HEK293 (cell line): ENCODE data around the gene YARS1.

Source experiments
- CTCF ChIP-seq: fragments of 450-650 bp; formaldehyde crosslinking; IDR thresholded peaks from 2 replicates; pipeline ENCODE4 v1.5.1; 2016; ENCODE audit warnings: missing biosample characterization, missing genetic modification characterization
- ZFP41 ChIP-seq: fragments of 450-650 bp; formaldehyde crosslinking; IDR thresholded peaks from 2 replicates; pipeline ENCODE4 v1.5.1; 2016; ENCODE audit warnings: missing biosample characterization, missing genetic modification characterization, borderline replicate concordance
- ZNF433 ChIP-seq: fragments of 450-650 bp; formaldehyde crosslinking; IDR thresholded peaks from 2 replicates; pipeline ENCODE4 v1.5.1; 2016; ENCODE audit warnings: missing biosample characterization, missing genetic modification characterization, low read depth

- no peak for TF ChIP-seq ZFP41 (tag by site-specific recombination)
- TF ChIP-seq CTCF (tag by site-specific recombination), result no peak
- TF ChIP-seq ZNF433, result no peak
These were observed 943 bp upstream of the YARS1 start for GRCh38 chr1:32817815-32818786.
